GM21619 (cell line): ENCODE data around the gene PHF21B.
"Not testable (repeated sequence)": the region's sequence is repeated elsewhere in the genome, so short reads cannot be mapped to it uniquely, and the experiment has no call there.

Experiments
- ATAC-seq: cut with Tn5 transposase; IDR thresholded peaks from one replicate; pipeline ENCODE4 v1.9.1; 2021; ENCODE audit not compliant: unreplicated experiment

PHF21B gene

GRCh38 chr22:44881624-44882023 is 128.2 kb downstream of the PHF21B start:
- ATAC-seq, result no peak

DNA sequence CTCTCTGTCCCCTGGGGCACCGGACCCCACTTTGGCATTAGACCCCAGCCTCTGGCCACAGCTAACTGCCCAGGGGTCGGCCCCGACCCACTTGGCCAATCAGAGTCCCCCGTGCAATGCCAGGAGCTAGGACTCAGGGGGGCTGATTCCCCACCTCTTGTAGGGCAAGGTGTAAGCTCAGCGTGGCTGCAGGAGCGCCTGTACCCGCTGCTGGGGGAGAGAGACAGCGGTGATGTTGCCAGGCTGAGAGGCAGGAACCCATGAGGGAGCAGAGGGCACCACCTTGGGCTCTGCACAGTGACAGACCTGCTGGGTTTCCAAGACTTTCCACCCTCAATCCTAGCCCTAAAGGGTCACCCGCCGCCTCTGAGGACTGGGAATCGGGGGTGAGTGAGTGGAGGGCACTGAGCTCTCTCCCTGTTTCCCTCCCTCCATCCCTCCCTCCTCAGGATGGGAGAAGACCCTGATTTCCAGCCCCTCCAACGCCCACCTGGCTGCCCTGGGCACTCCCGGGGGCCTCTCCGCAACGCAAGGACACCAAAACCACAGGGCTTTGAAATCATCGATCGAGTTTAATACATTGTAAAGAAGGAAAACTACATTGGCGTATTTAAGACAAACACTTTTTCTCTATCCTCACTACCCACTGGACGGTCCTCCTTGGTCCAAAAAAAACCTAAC is 129.1 kb downstream of the PHF21B start:
- ATAC-seq, result no peak

DNA sequence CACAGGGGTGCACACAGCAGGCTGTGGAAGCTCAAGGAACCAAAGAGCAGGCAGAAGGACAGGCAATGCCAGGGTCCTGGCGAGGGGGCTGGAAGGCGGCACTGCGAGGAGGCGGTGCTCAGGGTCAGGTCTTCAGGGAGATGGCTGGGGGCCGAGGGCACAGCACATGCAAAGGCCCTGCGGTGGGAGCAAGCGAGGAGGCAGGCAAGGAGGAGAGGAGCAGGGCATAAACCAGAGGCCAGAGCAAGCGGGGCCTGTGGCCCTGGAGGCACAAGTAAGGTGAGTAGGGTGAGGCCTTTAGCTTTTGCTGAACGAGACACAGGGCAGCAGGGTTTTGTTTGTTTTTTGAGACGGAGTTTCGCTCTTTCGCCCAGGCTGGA is 130.5 kb downstream of the PHF21B start:
- no peak for ATAC-seq

DNA sequence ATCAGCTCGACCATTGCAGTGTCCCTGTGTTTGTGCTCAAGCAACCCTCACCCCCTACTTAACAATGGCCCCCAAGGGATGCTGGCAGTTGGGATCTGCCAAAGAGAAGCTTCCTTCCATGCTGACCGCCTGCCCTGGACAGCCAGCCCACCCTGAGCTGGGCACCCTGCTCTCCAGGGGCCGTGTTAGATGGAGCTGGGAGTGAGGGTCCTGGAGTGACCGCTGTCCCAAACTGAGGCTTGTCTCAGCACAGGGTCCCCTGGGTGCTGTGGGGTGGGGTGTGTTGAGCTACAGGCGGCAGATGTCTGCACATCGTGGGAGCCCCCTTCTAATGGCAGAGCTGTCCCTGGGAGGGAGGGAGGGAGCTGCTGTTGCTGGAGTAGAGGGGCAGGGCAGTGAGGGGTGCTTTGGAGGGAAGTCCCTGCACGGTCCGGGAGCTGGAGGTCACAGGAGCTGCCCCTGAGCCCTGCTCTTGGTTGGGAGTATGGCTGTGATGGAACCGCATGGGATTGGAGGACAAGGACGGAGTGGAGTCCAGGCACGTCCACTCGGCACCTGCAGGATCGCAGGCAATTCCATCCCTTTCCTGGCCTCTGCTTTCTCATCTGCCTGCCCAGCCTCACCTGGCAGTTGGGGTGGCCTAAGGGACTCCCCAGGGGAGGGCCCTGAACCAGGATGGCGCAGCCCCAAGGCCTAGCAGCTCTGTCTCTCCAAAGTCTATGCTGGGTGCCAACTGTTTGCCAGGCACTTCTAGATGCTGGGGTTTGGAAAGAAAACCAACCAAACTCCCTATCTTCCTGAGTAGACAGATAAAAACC is 131.1 kb downstream of the PHF21B start:
- ATAC-seq, result no peak

DNA sequence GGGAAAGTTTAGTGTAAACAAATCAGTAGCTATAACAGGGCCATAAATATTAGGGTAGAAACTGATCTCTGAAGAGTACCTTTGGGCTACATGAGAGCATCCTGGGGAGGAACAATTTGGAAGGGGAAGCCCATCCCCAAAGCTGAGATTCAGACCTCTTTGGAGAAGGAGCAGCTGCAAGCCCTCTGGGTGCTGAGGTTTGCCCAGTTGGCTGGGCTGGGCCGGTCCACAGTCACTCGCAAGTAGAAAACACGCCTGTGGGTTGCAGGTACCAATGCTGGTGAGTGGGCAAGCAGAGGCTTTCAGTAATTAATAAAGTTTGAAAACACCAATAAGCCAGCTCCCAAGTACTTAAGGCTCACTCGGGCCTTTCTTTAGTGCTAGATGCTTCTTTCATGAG is 132.9 kb downstream of the PHF21B start:
- no peak for ATAC-seq

GRCh38 chr22:44871782-44872181 is 138.0 kb downstream of the PHF21B start:
- ATAC-seq, result no peak

- no peak for ATAC-seq
Observed at GRCh38 chr22:44870021-44870420, 139.8 kb downstream of the PHF21B start.

GRCh38 chr22:44869196-44869595 is 140.6 kb downstream of the PHF21B start:
- ATAC-seq, result no peak

DNA sequence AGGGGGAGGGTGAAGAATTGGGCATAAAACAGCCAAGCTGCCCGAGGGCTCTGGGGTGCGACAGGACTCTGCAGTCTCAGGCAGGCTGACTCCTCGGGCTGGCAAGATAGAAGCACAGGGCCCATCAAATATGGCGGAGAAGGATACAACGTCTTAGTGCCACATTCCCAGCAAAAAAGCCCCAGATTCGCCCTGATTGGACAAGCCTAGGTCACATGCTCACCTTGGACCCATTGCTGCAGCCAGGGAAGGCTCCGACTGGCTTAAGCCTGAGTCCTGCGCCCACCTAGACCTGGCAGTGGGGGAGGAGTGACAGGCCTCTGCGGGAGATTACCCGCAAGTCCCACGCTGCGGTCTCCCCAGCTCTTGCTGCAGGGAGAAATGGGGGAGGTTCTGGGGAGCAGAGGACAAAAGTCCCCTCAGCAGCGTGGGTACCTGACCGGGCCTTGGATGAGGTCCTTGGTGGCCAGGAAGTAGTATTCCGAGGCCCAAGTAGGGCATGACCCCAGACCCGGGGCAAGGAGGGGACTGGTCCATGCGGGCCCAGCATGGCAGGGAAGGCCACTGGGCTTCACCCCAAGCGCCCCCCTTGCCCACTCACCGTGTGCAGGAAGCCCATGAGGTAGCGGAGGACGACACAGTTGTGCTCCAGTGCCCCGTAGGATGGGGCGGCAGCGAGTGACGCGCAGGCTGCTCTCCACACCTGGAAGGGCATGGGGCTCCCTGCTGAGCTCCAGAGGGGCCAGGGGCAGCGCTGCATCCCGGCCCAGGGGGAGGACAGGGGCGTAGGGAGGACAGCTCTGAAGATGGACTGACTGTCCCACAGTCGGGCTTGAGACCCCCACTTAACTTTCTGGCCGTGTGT is 144.4 kb downstream of the PHF21B start:
- ATAC-seq, result no peak

DNA sequence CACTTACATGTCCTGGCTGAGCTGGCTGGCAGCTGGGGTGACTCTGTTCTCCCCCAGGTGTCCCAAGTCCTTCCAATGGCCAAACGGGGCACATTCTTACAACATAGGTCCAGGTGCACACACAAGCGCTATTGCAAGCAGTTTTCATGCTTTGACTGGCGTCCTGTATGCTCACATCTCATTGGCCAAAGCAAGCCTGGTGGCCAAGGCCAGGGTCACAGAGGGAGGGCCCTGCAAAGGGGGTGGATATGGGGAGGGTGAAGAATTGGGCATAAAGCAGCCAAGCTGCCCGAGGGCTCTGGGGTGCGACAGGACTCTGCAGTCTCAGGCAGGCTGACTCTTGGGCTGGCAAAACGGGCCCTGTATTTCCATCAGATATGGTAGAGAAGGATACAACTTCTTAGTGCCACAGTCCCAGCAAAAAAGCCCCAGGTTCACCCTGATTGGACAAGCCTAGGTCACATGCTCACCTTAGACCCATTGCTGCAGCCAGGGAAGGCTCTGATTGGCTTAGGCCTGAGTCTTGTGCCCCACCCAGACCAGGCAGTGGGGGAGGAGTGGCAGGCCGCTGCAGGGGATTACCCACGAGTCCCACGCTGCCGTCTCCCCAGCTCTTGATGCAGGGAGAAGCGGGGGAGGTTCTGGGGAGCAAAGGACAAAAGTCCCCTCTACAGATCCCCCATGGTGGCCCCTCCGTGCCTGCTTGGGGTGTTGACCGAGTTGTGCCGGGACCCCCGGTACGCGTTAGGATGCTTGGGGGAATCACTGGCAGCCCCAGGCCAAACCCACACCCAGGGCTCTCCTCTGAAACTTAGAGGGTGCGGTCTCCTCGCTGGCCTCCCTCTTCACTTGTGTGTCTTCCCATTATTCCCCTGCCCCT is 146.6 kb downstream of the PHF21B start:
- no peak for ATAC-seq

GRCh38 chr22:44862281-44862680 is 147.5 kb downstream of the PHF21B start:
- ATAC-seq, result no peak

DNA sequence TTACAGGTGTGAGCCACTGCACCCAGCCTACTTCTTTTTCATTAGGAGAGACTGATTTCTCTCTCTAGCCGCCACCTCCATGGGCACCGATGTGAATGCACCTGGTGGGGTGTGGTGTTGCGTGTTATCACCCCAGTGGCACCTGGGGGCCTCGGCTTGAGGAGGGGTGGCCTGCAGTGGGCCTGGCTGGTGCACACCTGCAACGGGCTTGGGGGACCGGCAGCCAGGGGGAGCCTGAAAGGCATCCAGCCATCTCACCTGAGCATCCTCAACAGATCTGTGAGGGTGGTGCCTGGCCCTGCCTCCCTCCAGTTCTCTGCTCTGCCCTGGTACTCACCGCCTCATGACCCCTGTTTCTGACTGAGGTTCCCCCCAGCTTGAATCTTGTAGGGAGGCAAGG is 148.6 kb downstream of the PHF21B start:
- ATAC-seq, result no peak

GRCh38 chr22:44860311-44860710 is 149.5 kb downstream of the PHF21B start:
- ATAC-seq, result no peak

GRCh38 chr22:44859641-44860040 is 150.2 kb downstream of the PHF21B start:
- ATAC-seq, result no peak

GRCh38 chr22:44858819-44859218 is 151.0 kb downstream of the PHF21B start:
- not testable (repeated sequence) for ATAC-seq

DNA sequence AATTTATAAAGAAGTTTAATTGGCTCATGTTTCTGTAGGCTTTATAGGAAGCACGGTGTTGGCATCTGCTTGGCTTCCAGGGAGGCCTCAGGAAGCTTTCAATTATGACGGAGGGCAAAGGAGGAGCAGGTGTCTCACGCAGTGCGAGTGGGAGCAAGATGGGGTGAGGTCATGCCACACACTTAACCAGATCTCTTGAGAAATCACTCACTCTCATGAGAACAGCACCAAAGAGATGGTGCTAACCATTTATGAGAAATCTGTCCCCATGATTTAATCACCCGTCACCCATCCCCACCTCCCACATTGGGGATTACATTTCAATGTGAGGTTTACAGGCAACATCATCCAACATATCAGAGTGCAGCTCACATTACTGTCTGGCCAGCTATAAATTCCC is 153.9 kb downstream of the PHF21B start:
- no peak for ATAC-seq

DNA sequence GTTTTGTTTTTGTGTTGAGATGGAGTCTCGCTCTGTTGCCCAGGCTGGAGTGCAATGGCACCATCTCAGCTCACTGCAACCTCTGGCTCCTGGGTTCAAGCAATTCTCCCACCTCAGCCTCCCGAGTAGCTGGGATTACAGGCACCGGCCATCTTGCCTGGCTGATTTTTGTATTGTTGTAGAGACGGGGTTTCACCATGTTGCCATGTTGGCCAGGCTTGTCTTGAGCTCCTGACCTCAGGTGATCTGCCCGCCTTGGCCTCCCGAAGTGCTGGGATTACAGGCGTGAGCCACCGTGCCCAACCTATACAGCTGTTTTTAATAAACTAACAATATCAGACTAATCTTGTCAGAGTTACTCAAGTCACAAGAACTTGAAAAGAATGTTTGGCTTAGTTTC is 155.2 kb downstream of the PHF21B start:
- not testable (repeated sequence) for ATAC-seq

DNA sequence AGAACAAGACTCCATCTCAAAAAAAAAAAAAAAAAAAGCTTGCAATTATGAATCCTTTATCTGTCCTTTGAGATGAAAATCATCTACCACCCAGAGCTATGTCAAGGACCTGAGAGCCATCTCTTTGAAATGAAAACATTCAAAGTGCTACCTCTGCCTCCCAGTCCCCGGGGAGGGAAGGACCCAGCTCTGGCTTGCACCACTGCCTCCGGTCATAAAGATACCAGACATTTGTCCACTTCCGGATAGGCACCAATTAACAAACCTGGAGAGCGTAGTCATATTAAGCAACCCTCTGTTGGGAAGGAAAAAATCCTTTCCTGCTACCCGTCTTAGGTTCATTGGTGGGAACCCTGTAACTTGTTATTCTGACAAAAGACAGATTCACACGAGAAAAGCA is 158.9 kb downstream of the PHF21B start:
- ATAC-seq, result no peak

- ATAC-seq, result no peak
Observed at GRCh38 chr22:44848791-44849420, 160.9 kb downstream of the PHF21B start.

DNA sequence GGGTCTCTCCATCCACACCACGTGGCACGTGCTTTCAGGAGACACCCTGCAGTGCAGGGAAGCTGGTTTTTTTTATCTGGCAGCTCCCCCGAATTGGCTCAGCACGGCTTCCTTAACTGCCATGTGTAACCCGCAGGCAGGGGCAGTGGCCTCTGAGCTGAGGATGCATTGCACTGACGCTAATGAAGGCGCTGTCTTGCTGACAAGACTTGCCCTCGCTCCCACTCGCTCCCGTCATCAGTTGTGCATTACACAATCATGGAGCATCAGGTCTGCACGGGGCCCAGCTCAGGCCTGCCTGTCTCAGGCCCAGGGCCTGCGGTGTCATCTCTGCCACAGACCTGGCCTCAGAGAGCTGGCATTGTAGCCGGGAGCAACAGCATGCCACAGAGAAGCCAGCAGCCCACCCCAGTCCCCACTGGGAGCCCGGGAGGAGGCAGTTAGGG is 161.5 kb downstream of the PHF21B start:
- ATAC-seq, result no peak
